A549 (cell line): ENCODE data around the gene APP. TPM values are rescaled to one million over a fixed set of nuclear protein-coding genes. Genes with fewer than 3 reads are reported as not detected.
A peak's percentile ranks its signal among the peaks of the same experiment; 100 is the strongest.

ENCODE experiments used
- ATAC-seq, 2 experiments: fragments of 200-7000 bp in 1 of 2; fragments of >200 bp in 1 of 2; cut with Nextera tagmentation in 1 of 2; cut with Tn5 transposase in 1 of 2; 3 replicates each; pipeline versions ENCODE4 v1.8.0 to v1.9.1; 2018 to 2020; ENCODE audit warnings: mild to moderate bottlenecking in 1 of 2, moderate library complexity in 1 of 2
- CTCF ChIA-PET: fragments of 300-600 bp; sonication (Branson Sonifier 250); formaldehyde crosslinking; extraction: SDS; loops from one replicate; lab custom pipeline; 2021; ENCODE audit warnings: antibody characterized with exemption, inconsistent platforms; lab: Yijun Ruan, JAX
- POLR2A ChIA-PET: fragments of 350-600 bp; formaldehyde crosslinking; extraction: SDS; loops from one replicate; lab custom pipeline; 2021; ENCODE audit warnings: antibody characterized with exemption, inconsistent platforms; lab: Yijun Ruan, JAX
- DNase-seq, 2 experiments: peaks; one replicate each; pipeline versions ENCODE4 v3.0.0 to v3.0.0-alpha.2; 2011 to 2016; ENCODE audit warnings: low read depth in 1 of 2, low spot score in 1 of 2
- FAIRE-seq: peaks from 2 replicates; lab custom pipeline; 2011; peaks lifted over from hg19 to GRCh38; lab: Jason Lieb, UNC
- H3K27ac ChIP-seq, 2 experiments: fragments of >200 bp; sonication (Bioruptor Twin); formaldehyde crosslinking; 3 replicates each; pipeline ENCODE4 v1.5.1; 2016 to 2017
- H3K4me1 ChIP-seq: fragments of >200 bp; sonication (Bioruptor Twin); formaldehyde crosslinking; 3 replicates; pipeline ENCODE4 v1.6.1; 2016
- H3K4me2 ChIP-seq: fragments of >200 bp; sonication (Bioruptor Twin); formaldehyde crosslinking; 3 replicates; pipeline ENCODE4 v1.6.1; 2016
- H3K4me3 ChIP-seq: fragments of >200 bp; sonication (Bioruptor Twin); formaldehyde crosslinking; 3 replicates; pipeline ENCODE4 v1.5.1; 2016
- H3K9me3 ChIP-seq: fragments of >200 bp; sonication (Bioruptor Twin); formaldehyde crosslinking; 3 replicates; pipeline ENCODE4 v1.6.1; 2016
- CBX8 ChIP-seq: fragments of 200-600 bp; sonication (generic); IDR thresholded peaks from 2 replicates; pipeline ENCODE4 v1.6.1; 2016
- CEBPB ChIP-seq, 2 experiments: fragments of >200 bp in 1 of 2; sonication (Bioruptor Twin) in 1 of 2; formaldehyde crosslinking in 1 of 2; IDR thresholded peaks; 2 replicates each; pipeline ENCODE4 v1.6.1; 2012 to 2016
- CHD4 ChIP-seq: fragments of 200-600 bp; sonication (generic); IDR thresholded peaks from 2 replicates; pipeline ENCODE4 v1.6.1; 2016; ENCODE audit warnings: antibody characterized with exemption, mild to moderate bottlenecking, borderline replicate concordance
- EHF ChIP-seq: fragments of 250-450 bp; sonication (Bioruptor Pico); IDR thresholded peaks from 2 replicates; pipeline ENCODE4 v1.5.0; 2020; ENCODE audit warnings: mild to moderate bottlenecking
- EHMT2 ChIP-seq: fragments of 200-600 bp; sonication (generic); IDR thresholded peaks from 2 replicates; pipeline ENCODE4 v1.6.1; 2016; ENCODE audit warnings: antibody characterized with exemption, low read depth, mild to moderate bottlenecking, moderate library complexity
- HDAC2 ChIP-seq: fragments of 200-600 bp; sonication (generic); IDR thresholded peaks from 2 replicates; pipeline ENCODE4 v1.6.1; 2016
- HOXA7 ChIP-seq: fragments of 250-450 bp; sonication (Bioruptor Pico); IDR thresholded peaks from 2 replicates; pipeline ENCODE4 v1.5.0; 2020; ENCODE audit warnings: mild to moderate bottlenecking, moderate library complexity
- JUN ChIP-seq, 2 experiments: fragments of >200 bp; sonication (Bioruptor Twin); formaldehyde crosslinking; IDR thresholded peaks; 2 replicates in 1 of 2; 3 replicates in 1 of 2; pipeline ENCODE4 v1.6.1; 2016 to 2017
- MAFK ChIP-seq: fragments of 450-650 bp; IDR thresholded peaks from 2 replicates; pipeline ENCODE4 v1.6.1; 2014; ENCODE audit not compliant: partially characterized antibody
- NFE2L2 ChIP-seq: fragments of 150-350 bp; conservative IDR thresholded peaks from 2 replicates; pipeline ENCODE4 v1.6.1; 2014; ENCODE audit warnings: low read length
- PHF8 ChIP-seq: fragments of 200-600 bp; sonication (generic); IDR thresholded peaks from 2 replicates; pipeline ENCODE4 v1.6.1; 2016; ENCODE audit warnings: low read depth, mild to moderate bottlenecking, antibody characterized with exemption, moderate library complexity, borderline replicate concordance
- POLR2A ChIP-seq: IDR thresholded peaks from 2 replicates; pipeline ENCODE4 v1.6.1; 2012; ENCODE audit warnings: mild to moderate bottlenecking, low read length
- RARB ChIP-seq: fragments of 250-450 bp; sonication (Bioruptor Pico); IDR thresholded peaks from 2 replicates; pipeline ENCODE4 v1.8.0; 2021; ENCODE audit warnings: mild to moderate bottlenecking, moderate library complexity
- RFX5 ChIP-seq: fragments of 450-650 bp; IDR thresholded peaks from 2 replicates; pipeline ENCODE4 v1.7.1; 2014; ENCODE audit warnings: antibody characterized with exemption, mild to moderate bottlenecking, moderate library complexity
- RNF2 ChIP-seq: fragments of 200-600 bp; sonication (generic); IDR thresholded peaks from 2 replicates; pipeline ENCODE4 v1.6.1; 2016; ENCODE audit warnings: low read depth, mild to moderate bottlenecking, antibody characterized with exemption, moderate library complexity, borderline replicate concordance
- SREBF2 ChIP-seq: fragments of 450-650 bp; IDR thresholded peaks from 2 replicates; pipeline ENCODE4 v1.6.1; 2014; ENCODE audit warnings: mild to moderate bottlenecking, moderate library complexity
- WGBS: methylation state at CpG from one replicate; pipeline ENCODE4 v1.1.6; 2017; ENCODE audit errors: missing lambda C conversion rate; 5-methylcytosine and 5-hydroxymethylcytosine counted together
- polyA plus RNA-seq, 4 experiments: library from polyadenylated mRNA; depleted of rRNA in 3 of 4; stranded (reverse); fragments of >200 nt; fragmentation: RNase III in 1 of 4; extraction: RNeasy Plus Mini Kit Qiagen cat#74134 plus additional on column Dnase treatment in 1 of 4; gene quantifications; 2 replicates in 3 of 4; 3 replicates in 1 of 4; pipeline ENCODE4 v1.2.3, GENCODE V29; 2011 to 2017
- TF ChIP-seq, protein P1 (sequence below): fragments of 150-350 bp; IDR thresholded peaks from 2 replicates; pipeline ENCODE4 v1.6.1; 2014; ENCODE audit warnings: low read depth, mild to moderate bottlenecking, low read length
- TF ChIP-seq, protein P2 (sequence below): fragments of 200-600 bp; sonication (generic); IDR thresholded peaks from 2 replicates; pipeline ENCODE4 v1.6.1; 2016; ENCODE audit warnings: antibody characterized with exemption, mild to moderate bottlenecking, moderate library complexity
- TF ChIP-seq, protein P3 (sequence below): fragments of >200 bp; sonication (Bioruptor Twin); formaldehyde crosslinking; IDR thresholded peaks from 3 replicates; pipeline ENCODE4 v1.6.1; 2016
- TF ChIP-seq, protein P4 (sequence below): IDR thresholded peaks from 2 replicates; pipeline ENCODE4 v1.6.1; 2012; ENCODE audit warnings: low read depth, borderline replicate concordance

The APP gene
- polyA plus RNA-seq, 2 of the 4 experiments (the other 2 are of a cell fraction): 540 to 565 TPM

DNA sequence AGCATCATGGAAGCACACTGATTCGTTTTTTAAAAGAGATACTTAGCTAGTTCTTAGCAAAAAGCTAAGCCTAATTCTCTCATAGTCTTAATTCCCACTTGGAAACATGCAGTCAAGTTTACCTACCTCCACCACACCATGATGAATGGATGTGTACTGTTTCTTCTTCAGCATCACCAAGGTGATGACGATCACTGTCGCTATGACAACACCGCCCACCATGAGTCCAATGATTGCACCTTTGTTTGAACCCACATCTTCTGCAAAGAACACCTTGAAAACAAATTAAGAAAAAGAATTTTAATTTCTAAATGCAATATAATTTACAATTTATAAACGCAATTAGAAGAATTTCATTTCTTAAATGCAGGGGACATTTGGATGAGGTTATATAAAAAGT, 279.0 kb downstream of the APP start:
- no peak overlapping the region for H3K4me3 ChIP-seq
- POLR2A ChIA-PET: no interaction called here
- ATAC-seq (no peak), DNase-seq (no peak), FAIRE-seq (no peak)
- CTCF ChIA-PET: interaction anchor here (0.8 kb wide), 1 partner anchor 832 kb away, joined by 4 read pairs; no protein-coding TSS in a partner anchor
- WGBS: 90% methylated on average over 5 of the region's 5 CpGs
- no peak overlapping the region for H3K27ac ChIP-seq
- TF ChIP-seq, protein P1, sequence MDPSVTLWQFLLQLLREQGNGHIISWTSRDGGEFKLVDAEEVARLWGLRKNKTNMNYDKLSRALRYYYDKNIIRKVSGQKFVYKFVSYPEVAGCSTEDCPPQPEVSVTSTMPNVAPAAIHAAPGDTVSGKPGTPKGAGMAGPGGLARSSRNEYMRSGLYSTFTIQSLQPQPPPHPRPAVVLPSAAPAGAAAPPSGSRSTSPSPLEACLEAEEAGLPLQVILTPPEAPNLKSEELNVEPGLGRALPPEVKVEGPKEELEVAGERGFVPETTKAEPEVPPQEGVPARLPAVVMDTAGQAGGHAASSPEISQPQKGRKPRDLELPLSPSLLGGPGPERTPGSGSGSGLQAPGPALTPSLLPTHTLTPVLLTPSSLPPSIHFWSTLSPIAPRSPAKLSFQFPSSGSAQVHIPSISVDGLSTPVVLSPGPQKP: no peak
- TF ChIP-seq SREBF2 (no peak), RNF2 (no peak), JUN (IDR thresholded peaks at IDR 0.05) (no peak), EHMT2 (no peak), MAFK (no peak), CHD4 (no peak), CEBPB (IDR thresholded peaks at IDR 0.05) (no peak), EHF (CRISPR knock-in tag) (no peak), PHF8 (no peak), HDAC2 (no peak), CBX8 (no peak), RFX5 (no peak), POLR2A (no peak), HOXA7 (CRISPR knock-in tag) (no peak)
- TF ChIP-seq, protein P2, sequence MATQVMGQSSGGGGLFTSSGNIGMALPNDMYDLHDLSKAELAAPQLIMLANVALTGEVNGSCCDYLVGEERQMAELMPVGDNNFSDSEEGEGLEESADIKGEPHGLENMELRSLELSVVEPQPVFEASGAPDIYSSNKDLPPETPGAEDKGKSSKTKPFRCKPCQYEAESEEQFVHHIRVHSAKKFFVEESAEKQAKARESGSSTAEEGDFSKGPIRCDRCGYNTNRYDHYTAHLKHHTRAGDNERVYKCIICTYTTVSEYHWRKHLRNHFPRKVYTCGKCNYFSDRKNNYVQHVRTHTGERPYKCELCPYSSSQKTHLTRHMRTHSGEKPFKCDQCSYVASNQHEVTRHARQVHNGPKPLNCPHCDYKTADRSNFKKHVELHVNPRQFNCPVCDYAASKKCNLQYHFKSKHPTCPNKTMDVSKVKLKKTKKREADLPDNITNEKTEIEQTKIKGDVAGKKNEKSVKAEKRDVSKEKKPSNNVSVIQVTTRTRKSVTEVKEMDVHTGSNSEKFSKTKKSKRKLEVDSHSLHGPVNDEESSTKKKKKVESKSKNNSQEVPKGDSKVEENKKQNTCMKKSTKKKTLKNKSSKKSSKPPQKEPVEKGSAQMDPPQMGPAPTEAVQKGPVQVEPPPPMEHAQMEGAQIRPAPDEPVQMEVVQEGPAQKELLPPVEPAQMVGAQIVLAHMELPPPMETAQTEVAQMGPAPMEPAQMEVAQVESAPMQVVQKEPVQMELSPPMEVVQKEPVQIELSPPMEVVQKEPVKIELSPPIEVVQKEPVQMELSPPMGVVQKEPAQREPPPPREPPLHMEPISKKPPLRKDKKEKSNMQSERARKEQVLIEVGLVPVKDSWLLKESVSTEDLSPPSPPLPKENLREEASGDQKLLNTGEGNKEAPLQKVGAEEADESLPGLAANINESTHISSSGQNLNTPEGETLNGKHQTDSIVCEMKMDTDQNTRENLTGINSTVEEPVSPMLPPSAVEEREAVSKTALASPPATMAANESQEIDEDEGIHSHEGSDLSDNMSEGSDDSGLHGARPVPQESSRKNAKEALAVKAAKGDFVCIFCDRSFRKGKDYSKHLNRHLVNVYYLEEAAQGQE: no peak
- TF ChIP-seq, protein P3, sequence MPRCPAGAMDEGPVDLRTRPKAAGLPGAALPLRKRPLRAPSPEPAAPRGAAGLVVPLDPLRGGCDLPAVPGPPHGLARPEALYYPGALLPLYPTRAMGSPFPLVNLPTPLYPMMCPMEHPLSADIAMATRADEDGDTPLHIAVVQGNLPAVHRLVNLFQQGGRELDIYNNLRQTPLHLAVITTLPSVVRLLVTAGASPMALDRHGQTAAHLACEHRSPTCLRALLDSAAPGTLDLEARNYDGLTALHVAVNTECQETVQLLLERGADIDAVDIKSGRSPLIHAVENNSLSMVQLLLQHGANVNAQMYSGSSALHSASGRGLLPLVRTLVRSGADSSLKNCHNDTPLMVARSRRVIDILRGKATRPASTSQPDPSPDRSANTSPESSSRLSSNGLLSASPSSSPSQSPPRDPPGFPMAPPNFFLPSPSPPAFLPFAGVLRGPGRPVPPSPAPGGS: no peak
- TF ChIP-seq, all 56 proteins: peak for 0
- Histone ChIP-seq H3K4me1 (no peaks in the 10 kb centered on the region), H3K4me2 (no peak overlapping the region), H3K9me3 (no peaks in the 10 kb centered on the region)

DNA sequence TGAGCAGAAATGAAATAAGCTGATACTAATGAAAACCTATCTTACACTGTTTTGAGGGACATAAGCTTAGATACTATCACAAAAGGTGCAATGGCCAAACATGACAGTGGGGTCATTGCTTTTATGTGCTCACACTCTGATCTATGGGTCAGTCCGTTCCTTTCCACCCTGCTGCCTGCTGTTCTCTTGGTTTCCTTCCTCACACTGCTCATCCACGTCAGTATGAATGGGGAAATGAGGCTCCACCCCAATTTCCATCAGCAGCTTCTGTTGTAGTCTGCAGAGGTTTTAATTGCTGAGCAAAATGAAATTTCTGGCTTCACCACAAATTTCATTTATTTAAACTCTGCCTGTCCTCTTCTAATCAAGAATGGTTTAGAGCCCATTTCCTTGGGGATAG, 280.6 kb downstream of the APP start:
- Histone ChIP-seq H3K4me1 (no peaks in the 10 kb centered on the region), H3K4me2 (no peak overlapping the region), H3K27ac (no peak overlapping the region), H3K4me3 (no peak overlapping the region), H3K9me3 (no peaks in the 10 kb centered on the region)
- DNase-seq (no peak), FAIRE-seq (no peak), ATAC-seq (no peak)
- TF ChIP-seq NFE2L2: no peak
- TF ChIP-seq RARB (CRISPR knock-in tag): no peak
- CTCF ChIA-PET: interaction anchor here (1.2 kb wide), 1 partner anchor 8 kb away, joined by 3 read pairs; no protein-coding TSS in a partner anchor
- POLR2A ChIA-PET: no interaction called here
- 95% methylated on average over 2 of the region's 2 CpGs for WGBS

DNA sequence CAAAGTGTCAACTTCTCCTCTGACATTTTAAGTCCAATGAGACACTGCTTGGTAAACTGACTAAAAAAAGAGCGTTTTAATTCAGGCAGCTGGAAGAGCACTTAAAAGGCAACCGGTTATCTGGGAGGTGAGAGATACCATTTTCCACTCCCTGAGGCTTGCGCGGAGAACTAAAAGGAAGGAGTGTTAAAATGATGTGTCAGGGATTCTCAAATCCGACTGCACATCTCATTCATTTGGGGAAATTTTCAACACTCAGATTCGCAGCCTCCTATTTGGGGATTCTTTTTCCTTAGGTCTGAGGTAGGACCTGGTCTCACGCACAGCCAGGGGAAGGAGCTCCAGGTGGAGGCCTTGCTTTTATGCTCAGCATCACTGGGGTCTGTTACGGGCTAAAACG, 281.9 kb downstream of the APP start:
- ATAC-seq: no peak
- WGBS: 93% methylated on average over 9 of the region's 9 CpGs
- H3K4me2 ChIP-seq: no peak overlapping the region
- H3K27ac ChIP-seq: no peak overlapping the region
- H3K4me1 ChIP-seq: no peaks in the 10 kb centered on the region
- FAIRE-seq: no peak
- CTCF ChIA-PET: no interaction called here
- POLR2A ChIA-PET: no interaction called here
- H3K9me3 ChIP-seq: no peaks in the 10 kb centered on the region
- TF ChIP-seq MAFK: peak; percentile 15
- TF ChIP-seq, protein P4, sequence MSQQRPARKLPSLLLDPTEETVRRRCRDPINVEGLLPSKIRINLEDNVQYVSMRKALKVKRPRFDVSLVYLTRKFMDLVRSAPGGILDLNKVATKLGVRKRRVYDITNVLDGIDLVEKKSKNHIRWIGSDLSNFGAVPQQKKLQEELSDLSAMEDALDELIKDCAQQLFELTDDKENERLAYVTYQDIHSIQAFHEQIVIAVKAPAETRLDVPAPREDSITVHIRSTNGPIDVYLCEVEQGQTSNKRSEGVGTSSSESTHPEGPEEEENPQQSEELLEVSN: no peak
- no peak for DNase-seq
- no peak overlapping the region for H3K4me3 ChIP-seq
